HFFc6 (cell line): ENCODE measurements around the gene GAS2L1. TPM values are rescaled to one million over a fixed set of nuclear protein-coding genes. Genes with fewer than 3 reads are reported as not detected.

Experiments
- DNase-seq: peaks from one replicate; pipeline ENCODE4 v3.0.0-alpha.2; 2018
- H3K27ac Mint-ChIP-seq: 2 replicates; pipeline ENCODE4 v1.8.0; 2020; ENCODE audit warnings: mild to moderate bottlenecking, mixed read lengths
- H3K27me3 Mint-ChIP-seq: 2 replicates; pipeline ENCODE4 v1.8.0; 2021; ENCODE audit warnings: mild to moderate bottlenecking, moderate library complexity, mixed read lengths; ENCODE audit not compliant: insufficient read depth
- H3K36me3 Mint-ChIP-seq: 2 replicates; pipeline ENCODE4 v1.8.0; 2021; ENCODE audit warnings: low read depth, mixed read lengths
- H3K4me1 Mint-ChIP-seq: 2 replicates; pipeline ENCODE4 v1.8.0; 2020; ENCODE audit warnings: low read depth, mixed read lengths
- H3K4me3 Mint-ChIP-seq: 2 replicates; pipeline ENCODE4 v1.8.0; 2020; ENCODE audit warnings: mild to moderate bottlenecking, moderate library complexity, mixed read lengths
- H3K9me3 Mint-ChIP-seq: 2 replicates; pipeline ENCODE4 v1.8.0; 2020; ENCODE audit warnings: mild to moderate bottlenecking, mixed read lengths
- total RNA-seq, 6 experiments: library from RNA; stranded (reverse); fragmentation: NEBNext Ultra II Directional; extraction: Animal tissue kit (Norgen Biotek cat#: 25700); gene quantifications; 2 replicates in 1 of 6; 3 replicates in 5 of 6; pipeline ENCODE4 v1.2.3, GENCODE V29; 2021
- TF ChIP-seq, protein P1 (sequence below): fragments of 200-600 bp; sonication (generic); IDR thresholded peaks from 2 replicates; pipeline ENCODE4 v1.5.0; 2021; ENCODE audit warnings: antibody characterized with exemption, mild to moderate bottlenecking

The GAS2L1 gene
- total RNA-seq, 6 experiments from 2014 or later: 40.5 to 48.8 (median 43.3) TPM

DNA sequence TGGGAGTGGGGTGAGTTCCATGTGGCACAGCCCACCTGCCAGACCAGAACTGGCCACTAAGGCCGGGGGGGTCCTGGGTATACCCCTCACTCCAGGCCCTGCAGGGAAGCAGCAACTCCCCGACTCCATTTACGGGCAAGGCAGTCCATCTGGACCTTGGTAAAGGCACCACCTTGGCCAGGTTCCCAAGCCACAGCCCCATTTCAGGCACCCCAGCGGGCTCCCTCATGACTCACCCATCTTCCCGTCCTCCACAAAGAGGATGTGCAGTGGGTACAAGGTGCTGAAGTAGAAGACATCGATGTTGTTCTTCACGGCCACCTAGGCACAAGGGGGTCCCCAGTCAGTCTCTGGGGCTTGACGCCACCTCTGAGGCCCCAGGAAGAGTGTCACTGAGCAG is 24.8 kb downstream of the GAS2L1 start:
- H3K27ac Mint-ChIP-seq: peak overlapping the region; percentile 84
- H3K36me3 Mint-ChIP-seq: no peaks in the 10 kb centered on the region; the same call in 1 of the 2 replicates
- peak overlapping the region; percentile 22; the same call in 1 of the 2 replicates for H3K4me3 Mint-ChIP-seq
- peaks cover 2% of the 10 kb centered on the region; the same call in 1 of the 2 replicates for H3K27me3 Mint-ChIP-seq
- peaks cover 20% of the 10 kb centered on the region for H3K4me1 Mint-ChIP-seq
- TF ChIP-seq, protein P1, sequence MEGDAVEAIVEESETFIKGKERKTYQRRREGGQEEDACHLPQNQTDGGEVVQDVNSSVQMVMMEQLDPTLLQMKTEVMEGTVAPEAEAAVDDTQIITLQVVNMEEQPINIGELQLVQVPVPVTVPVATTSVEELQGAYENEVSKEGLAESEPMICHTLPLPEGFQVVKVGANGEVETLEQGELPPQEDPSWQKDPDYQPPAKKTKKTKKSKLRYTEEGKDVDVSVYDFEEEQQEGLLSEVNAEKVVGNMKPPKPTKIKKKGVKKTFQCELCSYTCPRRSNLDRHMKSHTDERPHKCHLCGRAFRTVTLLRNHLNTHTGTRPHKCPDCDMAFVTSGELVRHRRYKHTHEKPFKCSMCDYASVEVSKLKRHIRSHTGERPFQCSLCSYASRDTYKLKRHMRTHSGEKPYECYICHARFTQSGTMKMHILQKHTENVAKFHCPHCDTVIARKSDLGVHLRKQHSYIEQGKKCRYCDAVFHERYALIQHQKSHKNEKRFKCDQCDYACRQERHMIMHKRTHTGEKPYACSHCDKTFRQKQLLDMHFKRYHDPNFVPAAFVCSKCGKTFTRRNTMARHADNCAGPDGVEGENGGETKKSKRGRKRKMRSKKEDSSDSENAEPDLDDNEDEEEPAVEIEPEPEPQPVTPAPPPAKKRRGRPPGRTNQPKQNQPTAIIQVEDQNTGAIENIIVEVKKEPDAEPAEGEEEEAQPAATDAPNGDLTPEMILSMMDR: no peak
- no peaks in the 10 kb centered on the region for H3K9me3 Mint-ChIP-seq
- DNase-seq: peak; percentile 9

DNA sequence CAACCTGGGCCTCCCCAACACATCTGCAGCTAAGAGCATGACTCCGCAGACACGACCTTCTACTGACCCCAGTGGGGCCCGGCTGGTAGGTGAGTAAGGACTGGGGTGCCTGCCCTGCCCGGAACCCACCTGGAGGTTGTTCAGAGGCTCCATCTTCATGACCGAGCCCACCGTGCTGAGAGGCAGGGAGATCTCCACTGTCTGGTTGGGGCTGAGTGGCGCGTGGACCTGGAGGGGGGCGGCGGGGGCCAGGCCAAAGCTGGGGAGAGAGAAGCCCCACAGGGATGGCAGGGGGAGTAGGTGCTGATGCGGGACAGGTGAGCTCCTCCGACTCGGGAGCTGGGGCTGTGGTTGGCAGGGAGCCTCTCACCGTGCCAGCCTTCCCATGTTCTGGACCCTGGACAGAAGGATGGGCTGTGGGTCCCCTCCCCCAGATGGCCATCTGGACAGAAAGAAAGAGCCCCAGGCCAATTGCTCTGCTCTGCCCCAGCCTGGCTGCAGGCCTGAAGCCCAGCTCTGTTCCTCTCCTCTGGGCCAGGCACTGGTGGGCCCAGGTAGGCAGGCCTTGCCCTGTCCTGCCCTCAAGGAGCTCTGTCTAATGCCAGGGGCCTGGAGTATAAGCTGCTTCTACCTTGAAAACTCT is 25.3 kb downstream of the GAS2L1 start:
- Mint-ChIP-seq H3K9me3 (no peaks in the 10 kb centered on the region), H3K4me1 (peaks cover 20% of the 10 kb centered on the region), H3K36me3 (no peaks in the 10 kb centered on the region; the same call in 1 of the 2 replicates), H3K27ac (peak overlapping the region; percentile 84), H3K4me3 (no peak overlapping the region), H3K27me3 (peaks cover 2% of the 10 kb centered on the region; the same call in 1 of the 2 replicates)
- DNase-seq: no peak
- TF ChIP-seq, protein P1: no peak

DNA sequence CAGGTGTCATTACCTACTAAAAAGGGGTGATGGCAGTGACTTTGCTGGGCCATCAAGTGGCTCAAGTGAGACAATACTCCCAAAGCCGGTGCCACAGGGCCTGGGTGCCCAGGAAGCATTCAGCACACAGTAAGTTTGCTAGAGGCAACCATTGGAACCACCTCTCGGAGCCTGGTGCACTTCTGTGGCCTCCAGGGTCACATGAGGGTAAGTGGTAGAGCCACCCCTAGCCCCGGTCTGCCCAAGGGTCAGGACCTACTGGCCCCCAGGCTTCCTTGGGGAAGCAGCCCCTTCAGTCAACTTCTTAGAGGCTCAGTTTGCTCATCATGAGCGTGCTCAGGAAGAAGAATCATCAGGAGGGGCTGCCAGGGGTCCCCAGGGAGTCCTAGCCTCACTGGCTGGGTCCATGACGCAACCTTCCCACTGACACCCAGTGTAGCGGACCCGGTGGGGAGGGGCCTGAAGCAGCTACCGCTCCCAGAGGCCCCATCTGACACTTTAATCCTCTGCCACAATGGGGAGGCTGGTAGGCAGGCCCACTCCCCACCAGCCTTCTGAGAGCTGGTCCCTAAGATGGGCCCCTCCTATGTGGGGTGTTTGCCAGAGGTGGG is 26.5 kb downstream of the GAS2L1 start:
- peaks cover 2% of the 10 kb centered on the region; the same call in 1 of the 2 replicates for H3K27me3 Mint-ChIP-seq
- H3K36me3 Mint-ChIP-seq: peaks cover 3% of the 10 kb centered on the region; the same call in 1 of the 2 replicates
- no peak for DNase-seq
- H3K4me3 Mint-ChIP-seq: no peak overlapping the region
- H3K9me3 Mint-ChIP-seq: no peaks in the 10 kb centered on the region
- H3K4me1 Mint-ChIP-seq: peaks cover 20% of the 10 kb centered on the region
- no peak overlapping the region for H3K27ac Mint-ChIP-seq
- TF ChIP-seq, protein P1: no peak

DNA sequence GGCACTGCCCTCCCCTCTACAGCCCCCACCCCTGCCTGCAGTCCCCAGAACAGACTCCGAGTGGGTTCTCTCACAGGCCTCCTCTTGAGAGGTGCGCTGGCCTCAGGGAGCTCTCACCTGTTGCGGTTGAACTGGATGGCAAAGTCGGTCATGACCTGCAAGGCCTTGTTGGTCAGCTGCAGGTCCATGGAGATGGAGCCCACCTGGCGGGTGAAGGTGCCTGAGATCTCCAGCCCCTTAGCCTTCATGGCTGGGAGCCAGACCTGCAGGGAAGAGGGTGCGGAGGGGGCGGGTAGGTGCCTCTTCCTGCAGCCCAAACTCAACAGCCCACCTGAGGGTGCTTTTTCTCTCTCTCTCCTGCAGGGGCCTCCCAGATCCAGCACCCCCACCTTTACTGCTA is 27.7 kb downstream of the GAS2L1 start:
- peaks cover 14% of the 10 kb centered on the region for H3K36me3 Mint-ChIP-seq
- H3K9me3 Mint-ChIP-seq: no peaks in the 10 kb centered on the region
- TF ChIP-seq, protein P1: no peak
- H3K27ac Mint-ChIP-seq: no peak overlapping the region
- no peak overlapping the region for H3K4me3 Mint-ChIP-seq
- H3K4me1 Mint-ChIP-seq: peaks cover 23% of the 10 kb centered on the region
- peaks cover 2% of the 10 kb centered on the region; the same call in 1 of the 2 replicates for H3K27me3 Mint-ChIP-seq
- DNase-seq: no peak

DNA sequence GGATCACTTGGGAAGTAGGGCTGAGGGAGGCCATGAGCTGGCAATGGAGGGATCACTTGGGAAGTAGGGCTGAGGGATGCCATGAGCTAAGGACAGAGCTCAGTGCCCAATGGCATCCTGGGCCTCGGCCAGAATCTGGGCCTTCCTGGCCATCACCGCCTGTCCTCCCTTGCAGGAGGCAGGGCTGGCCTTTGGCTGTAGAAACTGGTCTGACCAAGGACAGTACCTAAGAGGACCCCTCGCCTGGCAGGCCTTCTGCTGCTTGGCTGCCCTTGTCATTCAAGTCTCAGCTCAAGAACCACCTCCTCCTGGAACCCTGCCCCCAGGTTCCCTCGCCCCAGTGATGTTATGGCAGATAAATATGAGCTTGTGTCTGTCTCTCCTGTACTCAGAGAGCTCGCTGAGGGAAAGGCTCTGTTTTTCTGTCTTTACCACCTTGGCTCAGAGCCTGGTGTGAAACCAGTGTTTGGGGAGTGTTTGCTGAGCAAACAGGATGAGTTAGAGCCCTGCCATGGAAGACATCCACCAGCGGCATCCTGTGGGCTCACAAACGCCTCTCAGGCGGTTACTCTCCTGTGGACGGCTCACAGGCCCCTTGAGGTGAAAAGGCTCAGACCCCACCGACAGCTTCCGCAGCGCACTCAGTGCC is 28.4 kb downstream of the GAS2L1 start:
- TF ChIP-seq, protein P1: no peak
- no peak for DNase-seq

More for the DNA sequence above, 28.4 kb downstream of the GAS2L1 start:
- peaks cover 3% of the 10 kb centered on the region for H3K27me3 Mint-ChIP-seq
- H3K27ac Mint-ChIP-seq: no peak overlapping the region
- peaks cover 20% of the 10 kb centered on the region for H3K36me3 Mint-ChIP-seq
- no peak overlapping the region for H3K4me3 Mint-ChIP-seq
- peaks cover 22% of the 10 kb centered on the region for H3K4me1 Mint-ChIP-seq
- no peaks in the 10 kb centered on the region for H3K9me3 Mint-ChIP-seq
